Vagina (tissue), 2 donors: ENCODE measurements around the gene KCNK3. TPM values are rescaled to one million over a fixed set of nuclear protein-coding genes. Genes with fewer than 3 reads are reported as not detected.

ENCODE experiments used
- DNase-seq, 2 donors: peaks; one replicate each; pipeline ENCODE4 v3.0.0-alpha.2; 2017; ENCODE audit errors: extremely low spot score in 2 of 2
- H3K27ac ChIP-seq: fragments of 200-600 bp; sonication (generic); one replicate; pipeline ENCODE4 v1.5.1; 2019
- H3K27me3 ChIP-seq: fragments of 200-600 bp; sonication (generic); one replicate; pipeline ENCODE4 v1.5.1; 2019
- H3K36me3 ChIP-seq, 2 donors: fragments of 200-600 bp; sonication (generic); one replicate each; pipeline ENCODE4 v1.5.1; 2017 to 2019
- H3K4me1 ChIP-seq: fragments of 200-600 bp; sonication (generic); one replicate; pipeline ENCODE4 v1.5.1; 2019
- H3K4me3 ChIP-seq, 2 donors: fragments of 200-600 bp; sonication (generic); 1 replicate in 1 of 2; 2 replicates in 1 of 2; pipeline ENCODE4 v1.5.1; 2016 to 2019
- H3K9me3 ChIP-seq: fragments of 200-600 bp; sonication (generic); one replicate; pipeline ENCODE4 v1.5.1; 2019
- POLR2A ChIP-seq, 2 donors: fragments of 450-650 bp; IDR thresholded peaks; one replicate each; pipeline ENCODE4 v1.6.1; 2017; ENCODE audit warnings: antibody characterized with exemption in 2 of 2, mild to moderate bottlenecking in 2 of 2, moderate library complexity in 2 of 2
- POLR2AphosphoS5 ChIP-seq, 2 donors: sonication (generic); formaldehyde crosslinking; IDR thresholded peaks; one replicate each; pipeline ENCODE4 v1.9.0; 2017; ENCODE audit warnings: antibody characterized with exemption in 2 of 2, mild to moderate bottlenecking in 2 of 2, low read depth in 1 of 2; ENCODE audit not compliant: insufficient read depth in 1 of 2
- intact Hi-C: fragments of 100-400 bp; cut with DNase I; formaldehyde crosslinking; loops from one replicate; pipeline ENCODE4 v1.15.1; 2023
- total RNA-seq: library from RNA; depleted of rRNA; stranded (reverse); fragments of >200 nt; gene quantifications from one replicate; pipeline ENCODE4 v1.2.3, GENCODE V29; 2016
- TF ChIP-seq, protein P1 (sequence below), 3 experiments: fragments of 450-650 bp in 2 of 3; fragments of 200-600 bp in 1 of 3; sonication (generic) in 1 of 3; IDR thresholded peaks; one replicate each; pipeline ENCODE4 v1.5.1; 2017 to 2019; ENCODE audit warnings: antibody characterized with exemption in 3 of 3, mild to moderate bottlenecking in 2 of 3, moderate library complexity in 2 of 3

Gene KCNK3
- total RNA-seq, 1 donor from 2014 or later: 10.6 TPM

DNA sequence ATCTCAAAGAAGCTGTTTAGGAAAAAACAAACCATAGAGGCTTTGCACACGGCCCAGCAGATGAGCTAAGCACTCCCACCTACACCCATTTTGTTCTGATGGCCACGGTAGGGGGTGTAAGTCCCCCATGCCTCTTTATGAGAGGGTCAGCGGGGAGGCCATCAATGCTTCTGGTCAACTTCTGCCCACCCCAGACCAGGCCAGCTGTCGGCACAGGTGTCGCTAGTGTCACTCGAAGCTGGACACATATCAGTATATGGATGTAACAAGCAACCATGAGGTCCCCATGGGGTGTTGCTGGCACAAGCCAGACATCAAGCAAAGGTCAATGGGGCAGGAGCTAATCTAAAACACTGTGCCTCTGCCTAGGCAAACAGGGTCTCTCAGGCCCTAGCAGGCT is 47.8 kb downstream of the KCNK3 start:
- no peaks in the 10 kb centered on the region for H3K9me3 ChIP-seq
- TF ChIP-seq POLR2AphosphoS5 (IDR thresholded peaks at IDR 0.05; ENCODE audit: insufficient read depth in 1 of 2, low read depth in 1 of 2): no peak
- TF ChIP-seq, protein P1, sequence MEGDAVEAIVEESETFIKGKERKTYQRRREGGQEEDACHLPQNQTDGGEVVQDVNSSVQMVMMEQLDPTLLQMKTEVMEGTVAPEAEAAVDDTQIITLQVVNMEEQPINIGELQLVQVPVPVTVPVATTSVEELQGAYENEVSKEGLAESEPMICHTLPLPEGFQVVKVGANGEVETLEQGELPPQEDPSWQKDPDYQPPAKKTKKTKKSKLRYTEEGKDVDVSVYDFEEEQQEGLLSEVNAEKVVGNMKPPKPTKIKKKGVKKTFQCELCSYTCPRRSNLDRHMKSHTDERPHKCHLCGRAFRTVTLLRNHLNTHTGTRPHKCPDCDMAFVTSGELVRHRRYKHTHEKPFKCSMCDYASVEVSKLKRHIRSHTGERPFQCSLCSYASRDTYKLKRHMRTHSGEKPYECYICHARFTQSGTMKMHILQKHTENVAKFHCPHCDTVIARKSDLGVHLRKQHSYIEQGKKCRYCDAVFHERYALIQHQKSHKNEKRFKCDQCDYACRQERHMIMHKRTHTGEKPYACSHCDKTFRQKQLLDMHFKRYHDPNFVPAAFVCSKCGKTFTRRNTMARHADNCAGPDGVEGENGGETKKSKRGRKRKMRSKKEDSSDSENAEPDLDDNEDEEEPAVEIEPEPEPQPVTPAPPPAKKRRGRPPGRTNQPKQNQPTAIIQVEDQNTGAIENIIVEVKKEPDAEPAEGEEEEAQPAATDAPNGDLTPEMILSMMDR (IDR thresholded peaks at IDR 0.05): no peak
- TF ChIP-seq POLR2A (IDR thresholded peaks at IDR 0.05): no peak
- intact Hi-C loops: no loop called here
- no peak overlapping the region for H3K4me3 ChIP-seq
- H3K27me3 ChIP-seq: no peaks in the 10 kb centered on the region
- DNase-seq: no peak
- peaks cover 4% of the 10 kb centered on the region for H3K4me1 ChIP-seq
- no peaks in the 10 kb centered on the region for H3K36me3 ChIP-seq
- no peak overlapping the region for H3K27ac ChIP-seq

DNA sequence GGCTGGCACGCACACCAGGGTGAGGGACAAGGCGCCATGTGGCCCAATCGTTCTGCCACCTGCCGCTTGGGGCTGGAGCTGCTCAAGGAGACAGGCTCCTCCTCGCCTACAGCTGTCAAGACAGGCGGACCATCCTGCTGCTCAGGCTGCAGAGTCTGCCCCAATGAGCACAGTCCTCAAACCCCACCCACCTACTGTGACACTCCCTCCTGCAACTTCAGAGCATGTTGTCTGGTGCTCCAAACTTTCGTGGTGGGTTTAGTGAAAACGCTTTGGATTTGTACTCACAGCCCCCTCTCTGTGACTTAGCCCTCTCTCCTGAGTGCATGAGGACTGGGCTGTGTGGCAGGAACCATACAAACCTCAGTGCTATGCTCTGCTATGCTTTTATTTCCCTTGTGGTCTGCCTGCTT is 48.4 kb downstream of the KCNK3 start:
- Histone ChIP-seq H3K27ac (no peak overlapping the region), H3K4me3 (no peak overlapping the region), H3K36me3 (no peaks in the 10 kb centered on the region), H3K9me3 (no peaks in the 10 kb centered on the region), H3K4me1 (peaks cover 4% of the 10 kb centered on the region), H3K27me3 (no peaks in the 10 kb centered on the region)
- TF ChIP-seq POLR2A (IDR thresholded peaks at IDR 0.05) (no peak), POLR2AphosphoS5 (IDR thresholded peaks at IDR 0.05; ENCODE audit: insufficient read depth in 1 of 2, low read depth in 1 of 2) (no peak)
- intact Hi-C loops: no loop called here
- no peak for DNase-seq

DNA sequence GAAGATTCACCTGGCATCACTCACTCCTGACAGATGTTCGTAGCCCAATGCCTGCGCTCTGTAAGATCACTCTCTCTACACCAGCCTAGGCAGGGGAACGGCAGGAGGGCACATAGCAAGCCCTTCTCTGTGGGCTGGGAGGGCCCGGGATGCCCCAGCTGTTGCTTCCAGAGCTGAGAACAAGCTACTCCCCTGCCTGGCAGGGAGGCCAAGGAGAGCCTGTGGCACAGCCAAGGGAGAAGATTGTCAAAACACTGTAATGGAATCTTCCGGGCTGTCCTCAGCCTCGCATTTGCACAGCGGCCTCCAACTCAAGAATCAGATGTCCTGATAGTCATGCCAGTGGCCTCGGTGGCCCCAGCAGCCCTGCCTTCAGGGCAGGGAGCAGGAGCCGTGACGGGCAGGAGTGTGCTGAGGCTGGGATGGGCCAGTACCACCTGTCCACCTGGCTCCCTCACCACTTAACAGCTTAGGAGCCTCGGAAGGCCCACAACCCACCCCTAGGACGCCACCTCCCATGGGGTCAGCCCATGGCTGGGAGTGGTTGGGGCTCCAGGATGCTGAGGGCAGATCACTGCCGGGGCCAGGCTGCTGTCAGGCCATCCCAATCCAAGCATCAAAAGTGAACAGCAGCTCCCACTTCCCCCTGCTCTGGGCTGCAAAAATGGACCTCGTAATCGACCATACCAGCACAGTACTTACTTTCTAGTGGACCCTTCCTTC is 49.7 kb downstream of the KCNK3 start:
- Histone ChIP-seq H3K9me3 (no peaks in the 10 kb centered on the region), H3K36me3 (no peaks in the 10 kb centered on the region), H3K27ac (no peak overlapping the region), H3K27me3 (no peaks in the 10 kb centered on the region), H3K4me1 (peaks cover 4% of the 10 kb centered on the region), H3K4me3 (no peak overlapping the region)
- no peak for DNase-seq
- intact Hi-C loops: no loop called here
- no peak for TF ChIP-seq POLR2AphosphoS5 (IDR thresholded peaks at IDR 0.05; ENCODE audit: insufficient read depth in 1 of 2, low read depth in 1 of 2)
- TF ChIP-seq, protein P1 (IDR thresholded peaks at IDR 0.05): no peak
- TF ChIP-seq POLR2A (IDR thresholded peaks at IDR 0.05): no peak

DNA sequence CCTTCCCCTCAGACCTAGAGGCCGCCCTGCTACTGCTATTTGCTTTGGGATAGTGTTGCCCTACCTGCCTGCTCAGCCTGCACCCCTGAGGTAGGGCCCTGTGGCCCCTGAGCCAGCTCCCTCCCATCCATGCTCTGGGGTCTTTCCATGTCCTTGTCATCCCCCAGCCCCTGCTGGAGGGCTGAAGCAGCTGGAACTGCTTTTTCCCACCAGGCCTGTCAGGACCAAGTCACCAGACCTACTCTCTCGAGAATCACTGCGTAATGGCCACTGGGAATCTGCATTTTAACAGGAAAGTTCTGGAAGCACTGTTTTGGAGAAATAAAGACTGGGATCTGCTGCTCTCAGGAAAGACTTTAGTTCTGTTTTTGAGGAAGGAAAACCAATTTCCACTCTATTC is 51.3 kb downstream of the KCNK3 start:
- H3K4me1 ChIP-seq: peaks cover 4% of the 10 kb centered on the region
- no peaks in the 10 kb centered on the region for H3K27me3 ChIP-seq
- no peak overlapping the region for H3K4me3 ChIP-seq
- intact Hi-C loops: no loop called here
- DNase-seq: no peak
- H3K36me3 ChIP-seq: no peaks in the 10 kb centered on the region
- TF ChIP-seq POLR2AphosphoS5 (IDR thresholded peaks at IDR 0.05; ENCODE audit: insufficient read depth in 1 of 2, low read depth in 1 of 2) (no peak), POLR2A (IDR thresholded peaks at IDR 0.05) (no peak)
- TF ChIP-seq, protein P1 (IDR thresholded peaks at IDR 0.05): no peak
- H3K27ac ChIP-seq: no peak overlapping the region
- H3K9me3 ChIP-seq: no peaks in the 10 kb centered on the region

DNA sequence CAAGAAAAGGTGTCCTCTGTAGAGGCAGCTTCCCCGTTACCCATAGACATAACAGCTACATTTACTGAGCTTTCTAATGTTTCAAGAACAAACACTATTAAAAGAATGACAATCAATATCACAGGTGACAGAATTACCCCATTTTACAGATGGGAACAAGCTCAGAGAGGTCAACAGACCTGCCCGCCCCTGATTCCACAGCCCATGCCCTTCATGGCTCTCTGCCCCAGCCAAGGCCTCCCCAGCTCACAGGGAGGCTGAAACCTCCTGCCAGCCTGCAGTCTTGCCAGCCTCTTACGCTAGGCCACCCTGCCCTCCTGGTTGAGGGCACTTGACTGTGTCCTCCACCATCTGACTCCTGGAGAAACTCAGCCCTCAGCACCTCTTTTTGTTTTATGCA is 52.4 kb downstream of the KCNK3 start:
- DNase-seq: no peak
- Histone ChIP-seq H3K9me3 (no peaks in the 10 kb centered on the region), H3K4me1 (peaks cover 4% of the 10 kb centered on the region), H3K36me3 (no peaks in the 10 kb centered on the region), H3K4me3 (no peak overlapping the region), H3K27ac (no peak overlapping the region), H3K27me3 (no peaks in the 10 kb centered on the region)
- intact Hi-C loops: loop anchor here (5.0 kb wide), 1 partner anchor 138 kb away; no protein-coding TSS in a partner anchor
- TF ChIP-seq, protein P1 (IDR thresholded peaks at IDR 0.05): no peak
- TF ChIP-seq POLR2AphosphoS5 (IDR thresholded peaks at IDR 0.05; ENCODE audit: insufficient read depth in 1 of 2, low read depth in 1 of 2) (no peak), POLR2A (IDR thresholded peaks at IDR 0.05) (no peak)
